ENCODE measurements around the gene TMPRSS11F. TPM values are rescaled to one million over a fixed set of nuclear protein-coding genes. Genes with fewer than 3 reads are reported as not detected.
"Not testable (repeated sequence)": the region's sequence is repeated elsewhere in the genome, so short reads cannot be mapped to it uniquely, and the experiment has no call there.

TMPRSS11F gene
- total RNA-seq, 1 experiment from 2014 or later, result not detected

GRCh38 chr4:68175562-68176155, 46.0 kb upstream of the TMPRSS11F start:
- TF ChIP-seq RAD21 (IDR thresholded peaks at IDR 0.05; ENCODE audit: low read depth), result peak; percentile 91
- no peak for TF ChIP-seq EZH2phosphoT487 (IDR thresholded peaks at IDR 0.05; ENCODE audit: borderline replicate concordance)
- TF ChIP-seq ZNF274 (IDR thresholded peaks at IDR 0.05; ENCODE audit: low read depth, low read length), result no peak
- TF ChIP-seq FOSL1 (IDR thresholded peaks at IDR 0.05; ENCODE audit: low read depth), result 0 out of 2 replicates have a peak, but pooled peaks have one; percentile 11
- peak; percentile 61 to 85 (median 76); a peak in 5 of 6 replicates for TF ChIP-seq CTCF (IDR thresholded peaks at IDR 0.05 in 2 of 3, conservative IDR thresholded peaks at IDR 0.05 in 1 of 3; ENCODE audit: borderline replicate concordance in 1 of 3, insufficient read depth in 1 of 3, low read depth in 2 of 3, low read length in 2 of 3)
- no peaks in the 10 kb centered on the region for H3K36me3 ChIP-seq (ENCODE audit: control insufficient read depth in 1 of 2, insufficient read depth in 2 of 2, low read length in 2 of 2)
- H3K79me2 ChIP-seq (ENCODE audit: insufficient read depth, low read length), result no peaks in the 10 kb centered on the region
- H2AFZ ChIP-seq (ENCODE audit: low read depth, low read length, poor library complexity, severe bottlenecking), result peak overlapping the region; percentile 2
- RAD21 ChIA-PET (ENCODE audit: low non-redundant PET in 1 of 2, low total read pairs in 2 of 2, uncharacterized antibody in 2 of 2, unreplicated experiment in 2 of 2), result no interaction called here
- CTCF ChIA-PET, result interaction anchor here (0.8 to 1.9 kb wide), 11 partner anchors 9 to 430 kb away, joined by 3 to 9 read pairs (median 4); no protein-coding TSS in a partner anchor
- H3K9me3 ChIP-seq (ENCODE audit: control insufficient read depth in 1 of 2, insufficient read depth in 1 of 2, low read depth in 1 of 2, low read length in 2 of 2), result no peaks in the 10 kb centered on the region
- no peak overlapping the region for H3K9ac ChIP-seq (ENCODE audit: low read length)
- DNase-seq (ENCODE audit: low read depth, low spot score) (peak; percentile 54), ATAC-seq (peak; percentile 73; the same call in 1 of the 2 replicates)
- peaks cover 0 to under 1% of the 10 kb centered on the region in 2 experiments; a peak in 1 of 4 replicates for H3K4me1 ChIP-seq (ENCODE audit: control insufficient read depth in 1 of 2, insufficient read depth in 2 of 2, low read length in 2 of 2)
- no peak overlapping the region for H3K4me3 ChIP-seq (replicated peaks in 1 of 2; ENCODE audit: low read depth in 1 of 2, low read length in 2 of 2)
- H3K27me3 ChIP-seq (ENCODE audit: insufficient read depth, low read length), result no peaks in the 10 kb centered on the region
- H3K27ac ChIP-seq (ENCODE audit: low read depth, low read length), result no peak overlapping the region
- no TSS peak for BruUV-seq (replicated peaks)
- POLR2A ChIA-PET, result no interaction called here
- no peaks in the 10 kb centered on the region for H4K20me1 ChIP-seq (ENCODE audit: insufficient read depth)
- intact Hi-C loops (cut with micrococcal nuclease), result loop anchor here (1.0 to 10.0 kb wide), 5 partner anchors 187 to 627 kb away; no protein-coding TSS in a partner anchor
- H3K9me2 ChIP-seq (ENCODE audit: insufficient read depth), result no peaks in the 10 kb centered on the region
- H3K4me2 ChIP-seq (ENCODE audit: low read length), result no peak overlapping the region

- DNase-seq (ENCODE audit: low read depth, low spot score); H2AFZ ChIP-seq (ENCODE audit: low read depth, low read length, poor library complexity, severe bottlenecking); H3K27ac ChIP-seq (ENCODE audit: low read depth, low read length); H3K79me2 ChIP-seq (ENCODE audit: insufficient read depth, low read length); H3K4me3 ChIP-seq (replicated peaks in 1 of 2; ENCODE audit: low read depth in 1 of 2, low read length in 2 of 2); H3K36me3 ChIP-seq (ENCODE audit: control insufficient read depth in 1 of 2, insufficient read depth in 2 of 2, low read length in 2 of 2); H3K9me2 ChIP-seq (ENCODE audit: insufficient read depth); RAD21 ChIA-PET (ENCODE audit: low non-redundant PET in 1 of 2, low total read pairs in 2 of 2, uncharacterized antibody in 2 of 2, unreplicated experiment in 2 of 2); POLR2A ChIA-PET; ATAC-seq; H3K9me3 ChIP-seq (ENCODE audit: control insufficient read depth in 1 of 2, insufficient read depth in 1 of 2, low read depth in 1 of 2, low read length in 2 of 2); H3K4me2 ChIP-seq (ENCODE audit: low read length); H4K20me1 ChIP-seq (ENCODE audit: insufficient read depth); H3K9ac ChIP-seq (ENCODE audit: low read length); BruUV-seq (replicated peaks); H3K27me3 ChIP-seq (ENCODE audit: insufficient read depth, low read length); H3K4me1 ChIP-seq (ENCODE audit: control insufficient read depth in 1 of 2, insufficient read depth in 2 of 2, low read length in 2 of 2): not testable (repeated sequence)
- intact Hi-C loops (cut with micrococcal nuclease), result loop anchor here (2.0 to 10.0 kb wide), 3 partner anchors 302 to 626 kb away; no protein-coding TSS in a partner anchor
- CTCF ChIA-PET, result interaction anchor here (1.9 kb wide), 2 partner anchors 98 to 190 kb away, joined by 5 to 6 read pairs; no protein-coding TSS in a partner anchor
Observed at GRCh38 chr4:68174389-68174788, 44.7 kb upstream of the TMPRSS11F start.

GRCh38 chr4:68172147-68172546, 42.5 kb upstream of the TMPRSS11F start:
- BruUV-seq (replicated peaks); ATAC-seq; H2AFZ ChIP-seq (ENCODE audit: low read depth, low read length, poor library complexity, severe bottlenecking); H3K4me1 ChIP-seq (ENCODE audit: control insufficient read depth in 1 of 2, insufficient read depth in 2 of 2, low read length in 2 of 2); CTCF ChIA-PET; DNase-seq (ENCODE audit: low read depth, low spot score); RAD21 ChIA-PET (ENCODE audit: low non-redundant PET in 1 of 2, low total read pairs in 2 of 2, uncharacterized antibody in 2 of 2, unreplicated experiment in 2 of 2); H3K4me3 ChIP-seq (replicated peaks in 1 of 2; ENCODE audit: low read depth in 1 of 2, low read length in 2 of 2); H3K27ac ChIP-seq (ENCODE audit: low read depth, low read length); POLR2A ChIA-PET; H3K27me3 ChIP-seq (ENCODE audit: insufficient read depth, low read length); H3K9ac ChIP-seq (ENCODE audit: low read length); H3K9me3 ChIP-seq (ENCODE audit: control insufficient read depth in 1 of 2, insufficient read depth in 1 of 2, low read depth in 1 of 2, low read length in 2 of 2); H3K4me2 ChIP-seq (ENCODE audit: low read length); H4K20me1 ChIP-seq (ENCODE audit: insufficient read depth); H3K9me2 ChIP-seq (ENCODE audit: insufficient read depth); H3K36me3 ChIP-seq (ENCODE audit: control insufficient read depth in 1 of 2, insufficient read depth in 2 of 2, low read length in 2 of 2); H3K79me2 ChIP-seq (ENCODE audit: insufficient read depth, low read length): not testable (repeated sequence)
- intact Hi-C loops (cut with micrococcal nuclease), result loop anchor here (10.0 kb wide), 1 partner anchor 427 kb away; no protein-coding TSS in a partner anchor

Measured in HCT116 (cell line).